HG03159 (cell line): ENCODE data around the gene SH3PXD2A.

Experiments
- ATAC-seq: cut with Tn5 transposase; IDR thresholded peaks from one replicate; pipeline ENCODE4 v1.9.1; 2021; ENCODE audit warnings: mild to moderate bottlenecking, moderate library complexity; ENCODE audit not compliant: unreplicated experiment

Gene SH3PXD2A, protein sequence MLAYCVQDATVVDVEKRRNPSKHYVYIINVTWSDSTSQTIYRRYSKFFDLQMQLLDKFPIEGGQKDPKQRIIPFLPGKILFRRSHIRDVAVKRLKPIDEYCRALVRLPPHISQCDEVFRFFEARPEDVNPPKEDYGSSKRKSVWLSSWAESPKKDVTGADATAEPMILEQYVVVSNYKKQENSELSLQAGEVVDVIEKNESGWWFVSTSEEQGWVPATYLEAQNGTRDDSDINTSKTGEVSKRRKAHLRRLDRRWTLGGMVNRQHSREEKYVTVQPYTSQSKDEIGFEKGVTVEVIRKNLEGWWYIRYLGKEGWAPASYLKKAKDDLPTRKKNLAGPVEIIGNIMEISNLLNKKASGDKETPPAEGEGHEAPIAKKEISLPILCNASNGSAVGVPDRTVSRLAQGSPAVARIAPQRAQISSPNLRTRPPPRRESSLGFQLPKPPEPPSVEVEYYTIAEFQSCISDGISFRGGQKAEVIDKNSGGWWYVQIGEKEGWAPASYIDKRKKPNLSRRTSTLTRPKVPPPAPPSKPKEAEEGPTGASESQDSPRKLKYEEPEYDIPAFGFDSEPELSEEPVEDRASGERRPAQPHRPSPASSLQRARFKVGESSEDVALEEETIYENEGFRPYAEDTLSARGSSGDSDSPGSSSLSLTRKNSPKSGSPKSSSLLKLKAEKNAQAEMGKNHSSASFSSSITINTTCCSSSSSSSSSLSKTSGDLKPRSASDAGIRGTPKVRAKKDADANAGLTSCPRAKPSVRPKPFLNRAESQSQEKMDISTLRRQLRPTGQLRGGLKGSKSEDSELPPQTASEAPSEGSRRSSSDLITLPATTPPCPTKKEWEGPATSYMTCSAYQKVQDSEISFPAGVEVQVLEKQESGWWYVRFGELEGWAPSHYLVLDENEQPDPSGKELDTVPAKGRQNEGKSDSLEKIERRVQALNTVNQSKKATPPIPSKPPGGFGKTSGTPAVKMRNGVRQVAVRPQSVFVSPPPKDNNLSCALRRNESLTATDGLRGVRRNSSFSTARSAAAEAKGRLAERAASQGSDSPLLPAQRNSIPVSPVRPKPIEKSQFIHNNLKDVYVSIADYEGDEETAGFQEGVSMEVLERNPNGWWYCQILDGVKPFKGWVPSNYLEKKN

DNA sequence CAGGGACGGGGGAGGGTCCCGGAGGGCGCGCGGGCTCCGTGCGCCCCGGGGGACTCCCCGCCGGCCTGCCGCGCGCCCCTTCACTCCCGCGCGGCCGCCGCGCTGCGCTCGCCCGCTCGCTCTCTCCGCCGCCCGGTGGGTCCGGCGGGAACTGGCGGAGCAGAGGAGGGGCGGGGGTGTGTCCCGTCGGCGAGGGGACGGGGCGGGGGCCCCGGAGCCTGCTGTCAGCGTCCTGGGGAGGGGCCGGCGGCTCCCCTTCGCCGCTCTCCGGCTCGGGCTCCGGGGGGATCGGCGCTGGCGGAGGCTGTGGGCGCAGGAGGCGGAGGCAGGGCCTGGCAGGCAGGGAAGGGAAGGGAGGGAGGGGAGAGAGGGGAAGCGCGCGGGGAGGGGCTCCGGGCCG lies at the start of gene SH3PXD2A:
SH3PXD2A (minus strand) TSS at position 153 of the 400 bp plus-strand sequence. CDS start 310 bp downstream, outside the sequence.
- ATAC-seq: no peak

DNA sequence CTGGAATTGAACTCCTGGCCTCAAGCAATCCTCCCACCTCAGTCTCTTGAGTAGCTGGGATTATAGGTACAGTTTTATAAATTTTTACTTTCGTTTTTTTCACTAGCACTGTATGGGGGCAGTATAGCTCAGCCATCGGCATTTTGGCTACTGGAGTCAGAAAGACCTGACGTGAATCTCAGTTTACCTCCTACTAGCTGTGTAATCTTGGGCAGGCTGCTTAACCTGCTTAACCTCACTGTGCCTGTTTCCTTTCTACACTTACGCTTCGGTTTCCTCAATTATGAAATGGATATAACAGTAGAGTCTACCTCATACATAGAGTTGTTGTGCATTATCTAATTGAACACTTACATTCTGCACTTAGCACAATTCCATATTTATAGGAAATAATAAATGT lies 45.9 kb upstream of the SH3PXD2A start:
- no peak for ATAC-seq

DNA sequence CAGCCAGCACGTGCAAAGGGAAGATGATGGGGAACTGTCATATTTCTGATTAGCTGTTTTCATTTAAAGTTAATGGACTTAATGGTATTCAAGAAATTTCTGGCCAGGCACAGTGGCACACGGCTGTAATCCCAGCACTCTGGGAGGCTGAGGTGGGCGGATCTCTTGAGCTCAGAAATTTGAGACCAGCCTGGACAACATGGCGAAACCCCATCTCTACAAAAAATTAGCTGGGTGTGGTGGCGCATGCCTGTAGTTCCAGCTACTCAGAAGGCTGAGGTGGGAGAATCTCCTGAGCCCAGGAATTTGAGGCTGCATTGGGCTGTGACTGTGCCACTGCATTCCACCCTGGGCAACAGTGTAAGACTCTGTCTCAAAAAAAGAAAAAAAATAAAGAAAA lies 43.9 kb upstream of the SH3PXD2A start:
- ATAC-seq: no peak

DNA sequence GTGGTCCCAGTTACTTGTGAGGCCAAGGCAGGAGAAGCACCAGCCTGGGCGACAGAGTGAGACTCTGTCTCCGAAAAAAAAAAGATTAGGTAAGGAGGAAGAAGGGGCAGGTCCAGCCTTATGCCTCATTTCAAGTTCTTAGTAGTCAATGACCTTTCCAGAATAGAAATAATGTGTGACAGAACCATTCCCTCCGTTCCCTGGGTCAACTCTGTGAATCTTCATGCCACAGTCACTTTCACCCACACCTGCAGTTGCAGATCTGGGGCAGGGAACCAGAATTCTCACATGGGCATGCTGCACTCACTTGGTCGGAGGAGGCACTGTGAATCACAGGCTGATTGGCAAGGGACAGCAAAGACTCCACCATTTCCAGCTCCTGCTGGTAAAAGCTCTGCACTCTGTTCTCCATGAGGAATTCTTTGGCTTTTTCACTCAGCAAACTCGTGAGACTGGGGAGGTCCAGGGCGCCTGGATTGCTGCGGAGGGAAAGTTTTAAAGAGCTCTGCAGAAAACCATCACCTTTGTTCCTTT lies 41.9 kb upstream of the SH3PXD2A start:
- ATAC-seq: no peak

DNA sequence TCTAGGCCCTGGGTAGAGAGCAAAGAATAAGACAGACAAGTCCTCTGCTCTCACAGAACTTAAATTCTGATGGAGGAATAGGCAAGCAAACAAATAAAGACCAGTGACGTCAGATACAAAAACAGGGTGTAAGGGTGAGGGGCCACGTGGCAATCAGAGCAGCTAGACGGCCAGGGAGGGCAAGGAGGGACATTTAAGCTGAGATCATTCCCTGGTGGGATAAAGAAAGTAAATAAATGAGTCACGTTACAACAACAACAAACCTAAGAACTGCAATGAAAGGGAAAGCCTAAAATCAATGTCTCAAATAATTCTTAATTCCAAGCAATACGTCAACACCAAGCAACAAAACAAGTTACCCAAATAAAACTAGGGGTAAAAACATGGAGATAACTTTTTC lies 40.8 kb upstream of the SH3PXD2A start:
- ATAC-seq: no peak

DNA sequence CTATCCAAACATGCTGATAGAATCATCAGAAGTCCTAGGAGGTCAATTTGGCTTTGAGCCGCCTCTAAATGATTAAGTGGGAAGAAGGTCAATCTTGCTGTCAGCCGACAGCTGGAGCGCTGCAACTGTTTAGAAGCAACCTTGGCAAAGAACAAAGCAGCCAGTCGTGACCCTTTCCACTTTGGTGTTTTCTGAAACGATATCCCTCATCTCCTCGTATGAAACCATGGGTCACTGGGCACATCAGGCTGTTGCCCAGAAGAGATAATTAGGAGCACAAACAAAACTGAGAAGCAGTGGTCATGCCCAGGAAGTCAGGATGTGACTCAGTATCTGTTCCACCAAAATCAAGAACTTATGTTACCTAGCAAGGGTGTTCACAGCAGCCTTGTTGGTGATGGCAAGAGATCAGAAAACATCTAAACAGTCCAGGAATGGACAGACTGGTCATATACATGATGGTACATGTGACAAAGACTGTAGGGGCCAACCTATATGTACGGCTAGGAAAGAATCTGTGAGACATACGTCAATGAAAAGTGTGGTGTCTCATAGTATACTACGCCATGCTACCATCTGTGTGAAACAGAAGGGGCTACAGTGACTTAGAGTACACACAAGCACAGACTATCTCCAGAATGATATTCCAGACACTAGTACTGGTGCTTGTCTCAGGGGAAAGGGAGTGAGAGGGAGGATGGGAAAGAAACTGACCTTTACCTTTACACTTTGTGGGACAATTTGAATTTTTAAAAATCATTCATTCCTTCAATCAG lies 40.2 kb upstream of the SH3PXD2A start:
- ATAC-seq: no peak

DNA sequence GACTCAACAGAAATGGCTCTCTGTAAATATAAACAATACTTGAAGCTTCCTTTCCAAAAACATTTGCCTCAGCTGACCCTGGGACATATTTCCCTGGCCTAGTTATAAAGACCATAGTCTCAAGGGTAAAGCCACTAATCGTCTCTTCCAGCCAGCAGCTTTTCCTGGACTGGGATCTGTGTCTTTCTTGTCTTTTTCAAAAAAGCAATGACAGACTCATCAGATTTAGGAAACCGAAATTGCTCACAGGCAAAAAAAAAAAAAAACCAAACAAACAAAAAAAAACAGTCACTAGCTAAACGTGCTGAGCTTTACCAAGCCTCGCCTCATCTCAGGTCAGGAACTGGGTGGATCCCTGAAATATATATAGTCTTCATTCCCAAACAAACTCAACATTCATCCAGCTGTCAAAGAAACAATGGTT lies 39.1 kb upstream of the SH3PXD2A start:
- no peak for ATAC-seq

DNA sequence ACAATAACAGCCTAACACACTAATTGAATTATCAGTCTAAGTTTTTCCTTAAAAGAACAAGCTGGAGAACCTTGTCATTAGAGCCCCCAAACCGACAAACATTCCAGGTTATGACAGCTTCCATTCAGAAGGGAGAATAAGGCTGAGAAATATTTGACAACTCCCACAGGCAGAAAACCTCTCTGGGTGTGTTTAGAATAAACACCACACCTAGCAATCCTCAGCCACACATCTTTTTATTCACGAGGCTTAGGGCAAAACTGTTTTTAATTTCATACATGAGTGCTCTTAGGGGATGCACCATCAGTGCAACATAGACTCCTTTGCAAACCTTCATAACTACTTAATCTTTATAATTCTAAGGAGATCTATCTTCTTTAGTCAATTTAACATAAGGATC lies 38.4 kb upstream of the SH3PXD2A start:
- ATAC-seq: no peak

DNA sequence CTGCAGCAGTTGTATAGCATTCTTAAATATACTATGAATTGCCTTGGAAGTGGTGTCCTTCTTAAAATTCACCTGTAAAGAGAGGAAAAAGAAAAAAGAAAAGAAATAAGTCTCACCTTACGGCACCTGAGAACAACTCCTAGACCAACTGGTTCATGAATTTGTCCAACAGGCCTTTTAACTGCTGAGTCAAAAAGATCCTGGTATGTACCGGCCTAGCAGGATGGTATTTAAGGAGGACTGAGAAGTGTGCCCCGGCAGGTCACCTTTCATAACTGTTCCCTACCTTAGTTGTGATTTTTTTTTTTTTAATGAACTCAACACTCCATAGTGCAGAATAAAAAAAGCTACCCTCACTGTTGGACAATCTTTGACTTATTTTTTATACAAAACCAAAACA lies 36.8 kb upstream of the SH3PXD2A start:
- no peak for ATAC-seq

DNA sequence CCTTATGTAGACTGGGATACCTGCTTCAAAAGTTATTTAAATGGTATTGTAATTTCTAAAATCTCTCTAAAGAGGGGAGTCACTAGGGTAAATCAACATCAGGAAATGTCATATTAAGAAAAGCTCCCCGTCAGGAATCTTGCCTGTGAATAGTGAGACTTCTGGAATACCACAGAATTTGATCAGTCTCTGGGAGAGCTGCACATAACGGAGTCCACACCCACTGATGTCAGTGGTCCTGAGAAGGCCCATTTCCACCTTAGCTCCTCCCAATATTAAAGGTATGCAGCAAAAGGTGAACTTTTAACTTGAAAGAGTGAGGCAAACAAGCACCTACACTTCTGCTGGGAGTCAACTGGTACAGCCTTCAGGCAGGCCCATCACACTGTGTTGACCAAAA lies 35.3 kb upstream of the SH3PXD2A start:
- ATAC-seq: no peak

DNA sequence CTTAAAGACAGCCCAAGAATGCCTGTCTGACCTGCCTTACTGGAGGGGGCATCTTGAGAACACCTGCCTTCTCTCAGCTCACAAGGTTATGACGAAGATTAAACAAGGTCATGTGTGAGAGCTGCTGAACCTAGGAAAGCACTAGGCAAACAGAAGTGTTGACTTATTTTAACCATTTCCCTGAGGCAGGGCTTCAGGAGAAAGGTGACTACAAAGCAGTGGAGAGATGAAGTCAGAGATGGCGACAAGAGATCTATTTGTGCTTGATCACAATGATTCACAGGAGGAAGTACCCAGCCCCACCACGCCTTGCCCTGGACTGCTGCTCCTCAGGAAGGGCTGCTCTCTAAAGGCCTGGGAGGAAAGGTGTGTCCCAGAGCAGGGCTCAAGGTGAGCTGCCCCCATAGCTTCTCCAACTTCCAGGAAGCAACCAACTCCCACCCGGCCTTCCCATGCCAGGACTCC lies 34.9 kb upstream of the SH3PXD2A start:
- ATAC-seq: no peak

DNA sequence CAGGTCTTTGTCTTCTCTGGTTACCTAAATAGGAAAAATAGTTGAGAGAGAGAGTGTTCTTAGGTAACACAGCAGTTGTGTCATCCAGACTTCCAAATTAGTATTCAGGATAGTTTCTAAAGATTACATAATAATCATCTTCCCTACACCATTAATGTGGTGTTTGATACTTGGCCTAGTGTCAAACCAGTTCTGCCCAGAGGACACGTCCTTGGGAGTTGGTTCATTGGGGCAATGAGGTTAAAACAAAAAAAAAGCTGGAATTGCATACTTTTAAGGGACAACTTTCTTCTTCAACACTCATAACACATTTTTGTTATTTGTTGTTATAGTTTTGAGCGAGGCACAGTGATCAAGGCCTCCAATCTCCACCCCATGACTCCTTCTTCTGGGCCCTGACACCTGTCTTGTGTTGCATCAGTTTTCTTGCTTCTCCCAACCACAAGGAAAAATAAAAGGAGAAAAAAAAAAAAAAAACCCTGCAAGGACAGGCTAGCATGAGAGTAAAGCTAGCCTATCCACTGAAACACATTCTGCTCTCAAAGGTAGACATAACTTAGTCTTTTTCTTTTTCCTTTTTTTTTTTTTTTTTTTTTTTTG lies 33.8 kb upstream of the SH3PXD2A start:
- ATAC-seq: no peak

DNA sequence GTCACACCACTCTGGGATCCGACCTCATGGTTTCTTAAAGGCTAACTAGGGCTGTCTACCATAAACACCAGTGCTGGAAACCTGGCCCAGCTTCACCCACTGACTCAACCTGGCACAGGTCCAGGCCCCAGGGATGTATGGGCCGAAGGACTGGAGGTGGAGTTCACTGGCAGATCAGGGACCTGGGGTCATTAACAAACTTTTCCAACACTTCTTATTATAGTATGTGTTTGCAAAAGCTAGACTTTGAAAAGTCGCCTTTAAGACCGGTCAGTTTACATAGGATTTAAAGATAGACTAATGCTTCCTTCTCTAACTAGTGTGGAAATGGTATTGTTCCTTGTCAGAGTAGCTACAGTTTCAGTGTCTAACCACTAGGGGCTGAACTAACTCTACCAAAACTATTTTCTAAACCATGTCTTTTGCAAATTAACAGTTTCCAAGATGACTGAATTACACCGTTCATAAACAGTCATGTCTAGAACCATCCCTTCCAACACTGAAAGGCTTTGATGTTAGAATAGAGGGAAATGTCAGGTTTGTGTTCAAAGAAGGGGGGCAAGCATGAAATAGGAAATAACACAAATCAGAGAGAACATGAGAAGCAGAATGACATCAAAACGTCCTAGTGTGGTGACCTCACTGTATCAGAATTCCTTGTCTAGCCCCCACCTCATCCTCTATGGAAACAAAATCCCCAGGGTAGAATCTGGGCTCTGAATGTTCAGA lies 32.9 kb upstream of the SH3PXD2A start:
- ATAC-seq: no peak

DNA sequence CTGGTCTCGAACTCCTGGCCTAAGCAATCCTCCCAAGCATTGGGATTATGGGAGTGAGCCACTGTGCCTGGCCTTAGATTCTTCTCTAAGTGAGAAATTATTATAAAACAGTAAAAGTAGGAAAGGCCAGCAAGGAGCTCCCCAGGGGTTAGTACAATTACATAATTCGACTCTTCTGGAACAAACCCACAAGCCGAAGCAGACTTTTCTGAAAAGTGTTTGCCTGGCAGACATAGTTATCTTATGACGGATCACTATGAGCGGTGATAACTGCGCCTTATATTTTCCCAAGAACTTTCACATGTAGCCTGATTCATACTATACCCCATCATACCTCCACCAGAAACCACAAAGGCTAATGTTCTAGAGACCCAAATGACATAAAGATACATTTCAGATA lies 30.2 kb upstream of the SH3PXD2A start:
- ATAC-seq: no peak

DNA sequence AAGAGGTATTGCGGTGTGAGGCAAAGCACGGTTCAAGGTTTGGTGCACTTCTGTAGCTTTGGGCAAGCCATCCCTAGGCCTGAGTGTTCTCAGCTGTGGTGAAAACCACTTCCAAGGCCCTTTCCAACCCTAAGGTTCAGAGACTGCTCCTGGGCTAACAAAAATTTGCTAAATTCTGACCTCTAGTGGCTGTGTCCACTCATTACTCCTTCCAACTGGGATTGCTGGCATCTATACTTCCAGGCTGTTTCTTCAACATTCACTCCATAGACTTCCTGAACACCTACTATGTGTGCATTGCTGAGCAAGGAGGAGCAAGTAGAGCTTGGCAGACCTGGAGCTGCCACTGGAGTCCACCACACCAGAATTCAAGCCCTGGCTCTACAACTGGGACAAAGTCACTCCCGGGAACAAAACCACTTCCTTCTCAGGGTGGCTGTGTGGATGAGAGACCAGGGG lies 29.3 kb upstream of the SH3PXD2A start:
- ATAC-seq: no peak

DNA sequence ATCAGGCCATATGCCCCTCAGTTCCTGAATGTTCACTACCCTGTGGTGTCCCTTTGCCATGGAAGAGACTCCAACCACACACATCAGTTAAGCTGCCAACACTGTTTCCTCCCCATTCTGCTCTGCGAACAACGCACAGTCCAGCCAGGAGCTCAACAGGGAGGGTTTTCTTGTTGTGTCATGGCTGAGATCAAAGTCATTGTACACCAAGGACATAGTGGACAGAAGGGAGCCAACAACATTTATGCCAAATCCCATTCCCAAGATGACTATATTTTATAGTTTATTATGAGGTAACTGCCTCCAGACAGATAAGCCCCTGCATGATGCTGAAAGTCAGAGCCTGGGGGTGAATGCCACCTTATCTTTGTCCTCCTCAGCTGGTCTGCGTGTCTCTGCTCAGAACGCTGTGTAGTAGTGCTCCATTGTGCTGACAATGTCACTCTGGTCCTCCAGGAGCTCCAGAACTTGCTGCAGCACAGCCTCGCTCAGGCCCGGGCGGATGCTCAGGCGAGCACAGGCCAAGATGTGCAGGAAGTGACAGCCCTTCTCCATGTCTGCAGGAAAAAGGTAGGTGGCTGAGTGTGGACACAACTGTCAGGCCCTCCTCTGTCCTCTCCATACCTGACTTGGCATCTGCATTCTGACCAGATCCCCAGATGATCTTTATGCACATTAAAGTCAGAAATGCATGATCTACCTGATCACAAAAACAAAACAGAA lies 27.1 kb upstream of the SH3PXD2A start:
- ATAC-seq: no peak

DNA sequence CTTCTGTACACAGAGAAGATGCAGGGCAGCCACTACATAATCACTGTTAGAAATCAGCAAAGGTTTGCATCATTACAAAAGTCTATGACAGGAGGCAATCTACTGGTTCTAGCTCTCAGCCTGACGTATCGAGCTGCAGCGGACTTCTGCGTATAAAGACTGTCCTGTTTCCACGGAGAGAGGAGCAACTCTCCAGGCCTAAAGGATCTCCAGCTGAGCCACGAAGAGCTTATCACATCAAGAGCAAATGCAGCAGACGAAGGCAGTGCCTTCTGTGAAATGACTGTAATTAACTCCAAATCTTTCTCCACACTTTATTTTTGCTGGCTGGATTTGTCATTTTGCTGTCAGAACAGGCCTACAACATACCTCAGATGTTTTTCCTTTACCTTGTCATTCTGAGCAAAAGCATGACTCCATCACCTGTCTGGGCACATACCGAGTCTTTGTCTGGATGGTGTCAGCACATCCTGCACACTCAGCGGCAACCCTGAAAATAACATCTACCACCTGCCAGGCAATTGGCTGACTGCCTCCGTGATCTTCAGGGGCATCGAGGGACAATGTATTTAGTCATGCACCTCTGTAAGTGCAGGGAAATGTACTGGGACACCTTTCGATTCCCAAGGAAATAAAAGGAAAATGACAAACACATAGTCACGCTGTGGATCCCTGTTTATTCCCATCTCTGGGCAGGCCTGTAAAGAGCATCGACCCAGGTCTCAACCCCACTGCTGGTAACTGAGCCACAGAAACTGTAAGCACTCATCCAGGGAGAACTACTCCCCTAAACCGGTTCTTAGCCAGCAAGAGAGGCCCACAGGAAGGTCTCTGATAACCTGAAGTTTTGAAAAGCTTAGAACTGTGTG lies 26.3 kb upstream of the SH3PXD2A start:
- no peak for ATAC-seq

DNA sequence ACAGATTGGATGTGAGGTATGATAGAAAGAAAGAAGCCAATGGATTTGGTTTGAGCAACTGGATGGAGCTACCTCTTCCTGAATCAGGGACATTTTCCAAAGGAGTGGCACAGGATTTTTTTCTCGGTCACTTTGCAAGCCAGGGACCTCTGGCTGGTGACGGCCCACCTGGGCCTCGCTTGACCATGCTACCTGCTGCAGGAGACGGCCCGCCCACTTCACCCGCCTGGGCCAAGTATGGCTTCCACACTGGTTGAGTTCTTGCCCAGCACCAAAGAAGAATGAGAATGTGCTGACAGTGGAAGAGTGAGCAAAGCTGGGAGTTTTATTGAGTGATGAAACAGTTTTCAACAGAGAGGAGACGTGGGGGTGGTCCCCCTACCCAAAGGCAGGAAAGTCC lies 24.5 kb upstream of the SH3PXD2A start:
- ATAC-seq: no peak
